Mucosa of gallbladder (tissue), 1 donor: ENCODE results near the gene LCP1. TPM values are rescaled to one million over a fixed set of nuclear protein-coding genes. Genes with fewer than 3 reads are reported as not detected.

Experiments used
- DNase-seq: peaks from one replicate; pipeline ENCODE4 v3.0.0-alpha.2; 2020; ENCODE audit warnings: low spot score
- total RNA-seq: library from RNA; stranded (reverse); gene quantifications from one replicate; pipeline ENCODE4 v1.2.1, GENCODE V29; 2021
- donor health status: DM: no; HTN: no; CAD: no.

LCP1 gene
- total RNA-seq, 1 donor from 2014 or later = 43.4 TPM

- no peak for DNase-seq
These were observed 79.7 kb downstream of the LCP1 start for GRCh38 chr13:46102255-46102605.

- no peak for DNase-seq
These were observed 80.3 kb downstream of the LCP1 start for GRCh38 chr13:46101484-46102254.

GRCh38 chr13:46101002-46101401 lies 81.0 kb downstream of the LCP1 start:
- DNase-seq = no peak

- DNase-seq = no peak
These were observed 81.7 kb downstream of the LCP1 start for GRCh38 chr13:46100191-46100815.

GRCh38 chr13:46097663-46098062 lies 84.3 kb downstream of the LCP1 start:
- DNase-seq = no peak

- DNase-seq = no peak
These were observed 85.0 kb downstream of the LCP1 start for GRCh38 chr13:46097015-46097414.

- no peak for DNase-seq
These were observed 87.5 kb downstream of the LCP1 start for GRCh38 chr13:46094478-46094877.

GRCh38 chr13:46088821-46089562 lies 93.0 kb downstream of the LCP1 start:
- DNase-seq = no peak

- no peak for DNase-seq
These were observed 94.5 kb downstream of the LCP1 start for GRCh38 chr13:46087481-46087880.

- no peak for DNase-seq
These were observed 95.0 kb downstream of the LCP1 start for GRCh38 chr13:46086985-46087384.

GRCh38 chr13:46086421-46086922 lies 95.5 kb downstream of the LCP1 start:
- no peak for DNase-seq

GRCh38 chr13:46085737-46086136 lies 96.2 kb downstream of the LCP1 start:
- DNase-seq = no peak

GRCh38 chr13:46082324-46082723 lies 99.7 kb downstream of the LCP1 start:
- no peak for DNase-seq

- no peak for DNase-seq
These were observed 102.2 kb downstream of the LCP1 start for GRCh38 chr13:46079770-46080169.

GRCh38 chr13:46077265-46077664 lies 104.7 kb downstream of the LCP1 start:
- no peak for DNase-seq

GRCh38 chr13:46076827-46077226 lies 105.2 kb downstream of the LCP1 start:
- DNase-seq = no peak

Other genes with a start within 250 kb of the LCP1 start
- gene ZC3H13, start 129.4 kb downstream of the LCP1 start, total RNA-seq = 43.3 TPM
- 13.3 TPM for gene CPB2, start 77.1 kb downstream of the LCP1 start, total RNA-seq
- 0.69 TPM for gene LRRC63, start 29.8 kb upstream of the LCP1 start, total RNA-seq
- gene RUBCNL, start 205.1 kb upstream of the LCP1 start, total RNA-seq = 4.3 TPM